Karpas-422 (cell line): ENCODE data around the gene CDCA3. TPM values are rescaled to one million over a fixed set of nuclear protein-coding genes. Genes with fewer than 3 reads are reported as not detected.

Experiments used
- DNase-seq: peaks from one replicate; pipeline ENCODE4 v3.0.0-alpha.2; 2015
- H2AFZ ChIP-seq: fragments of 200-600 bp; sonication (generic); 2 replicates; pipeline ENCODE4 v1.6.1; 2014; ENCODE audit warnings: antibody characterized with exemption, low read length, mixed read lengths
- H3K27ac ChIP-seq: fragments of 200-600 bp; sonication (generic); 2 replicates; pipeline ENCODE4 v1.5.1; 2014; ENCODE audit warnings: mild to moderate bottlenecking, low read length, moderate library complexity
- H3K27me3 ChIP-seq: fragments of 200-600 bp; sonication (generic); 2 replicates; pipeline ENCODE4 v1.6.1; 2014; ENCODE audit warnings: low read length, mixed read lengths
- H3K36me3 ChIP-seq: fragments of 200-600 bp; sonication (generic); 2 replicates; pipeline ENCODE4 v1.6.1; 2014; ENCODE audit warnings: low read length, mixed read lengths; ENCODE audit not compliant: insufficient read depth
- H3K4me1 ChIP-seq: fragments of 200-600 bp; sonication (generic); 2 replicates; pipeline ENCODE4 v1.6.1; 2014; ENCODE audit warnings: mild to moderate bottlenecking, low read length, mixed read lengths
- H3K4me2 ChIP-seq: fragments of 200-600 bp; sonication (generic); 2 replicates; pipeline ENCODE4 v1.6.1; 2014; ENCODE audit warnings: low read length, low read depth, mild to moderate bottlenecking; ENCODE audit not compliant: poor library complexity, severe bottlenecking
- H3K4me3 ChIP-seq: fragments of 200-600 bp; sonication (generic); 2 replicates; pipeline ENCODE4 v1.5.1; 2014; ENCODE audit warnings: mild to moderate bottlenecking, antibody characterized with exemption, low read length, mixed read lengths
- H3K79me2 ChIP-seq: fragments of 200-600 bp; sonication (generic); 2 replicates; pipeline ENCODE4 v1.6.1; 2014; ENCODE audit warnings: mild to moderate bottlenecking, low read length, mixed read lengths
- H3K9ac ChIP-seq: fragments of 200-600 bp; sonication (generic); 2 replicates; pipeline ENCODE4 v1.6.0; 2014; ENCODE audit warnings: low read length
- H3K9me2 ChIP-seq: fragments of 200-600 bp; sonication (generic), shearing (Covaris generic); replicated peaks from 2 replicates; pipeline ENCODE4 v1.6.0; 2014; ENCODE audit warnings: mild to moderate bottlenecking, low read length, moderate library complexity; ENCODE audit not compliant: insufficient read depth
- H3K9me3 ChIP-seq: fragments of 300-700, 200-600 bp; sonication (generic); 2 replicates; pipeline ENCODE4 v1.6.1; 2014; ENCODE audit warnings: low read length, mixed read lengths
- H4K20me1 ChIP-seq: fragments of 200-600 bp; sonication (generic); 2 replicates; pipeline ENCODE4 v1.6.1; 2014; ENCODE audit warnings: mild to moderate bottlenecking, antibody characterized with exemption, low read length, low read depth; ENCODE audit not compliant: insufficient read depth
- total RNA-seq: library from RNA; depleted of rRNA; stranded (reverse); fragments of >200 nt; shearing (Covaris generic); gene quantifications from 2 replicates; pipeline ENCODE4 v1.2.3, GENCODE V29; 2014; ENCODE audit warnings: low replicate concordance

CDCA3 gene
- total RNA-seq, 1 experiment from 2014 or later, result 70.0 TPM

- H3K27ac ChIP-seq, result peak overlapping the region; percentile 100
- H4K20me1 ChIP-seq, result no peaks in the 10 kb centered on the region
- H3K4me2 ChIP-seq, result peak overlapping the region; percentile 88
These were observed 12.2 kb downstream of the CDCA3 start for GRCh38 chr12:6838854-6839253.

DNA sequence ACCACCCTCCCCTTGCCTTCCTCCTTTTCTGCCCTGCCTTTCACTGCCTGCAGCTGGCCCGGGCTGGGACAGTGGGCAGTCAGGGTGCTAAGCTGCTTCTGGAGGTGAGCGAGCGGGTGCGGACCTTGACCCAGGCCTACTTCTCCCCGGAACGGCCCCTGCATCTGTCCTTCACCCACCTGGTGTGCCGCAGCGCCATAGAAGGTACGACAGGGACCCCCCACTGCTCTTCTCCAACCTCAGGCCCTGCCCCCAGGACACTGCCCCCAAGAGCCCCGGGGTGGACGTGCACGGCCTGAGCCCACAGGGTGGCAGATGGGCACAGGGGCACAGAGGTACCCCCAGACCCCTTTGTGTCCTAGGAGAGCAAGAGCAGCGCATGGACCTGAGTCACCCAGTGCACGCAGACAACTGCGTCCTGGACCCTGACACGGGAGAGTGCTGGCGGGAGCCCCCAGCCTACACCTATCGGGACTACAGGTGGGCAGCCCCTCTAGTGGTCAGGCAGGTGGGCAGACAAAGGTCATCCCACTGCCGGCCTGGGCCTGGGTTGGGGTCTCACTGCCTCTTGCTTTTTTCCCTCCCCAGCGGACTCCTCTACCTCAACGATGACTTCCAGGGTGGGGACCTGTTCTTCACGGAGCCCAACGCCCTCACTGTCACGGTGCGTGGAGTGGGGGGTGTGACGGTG is 13.6 kb downstream of the CDCA3 start:
- peak overlapping the region; percentile 100; the same call in 1 of the 2 replicates for H3K27ac ChIP-seq
- DNase-seq, result no peak
- no peaks in the 10 kb centered on the region for H3K9me2 ChIP-seq
- H3K79me2 ChIP-seq, result peaks cover 7% of the 10 kb centered on the region; the same call in 1 of the 2 replicates
- H3K9me3 ChIP-seq, result no peaks in the 10 kb centered on the region
- no peaks in the 10 kb centered on the region for H3K36me3 ChIP-seq
- H3K4me1 ChIP-seq, result peaks cover 58% of the 10 kb centered on the region
- H3K4me2 ChIP-seq, result peak overlapping the region; percentile 88
- H3K27me3 ChIP-seq, result no peaks in the 10 kb centered on the region
- H3K9ac ChIP-seq, result no peak overlapping the region
- no peak overlapping the region for H3K4me3 ChIP-seq
- H2AFZ ChIP-seq, result no peak overlapping the region
- H4K20me1 ChIP-seq, result no peaks in the 10 kb centered on the region

More at GRCh38 chr12:6838854-6839253, 12.2 kb downstream of the CDCA3 start:
- Histone ChIP-seq H2AFZ (no peak overlapping the region), H3K4me3 (peak overlapping the region; percentile 61; the same call in 1 of the 2 replicates), H3K36me3 (no peaks in the 10 kb centered on the region), H3K79me2 (peaks cover 7% of the 10 kb centered on the region; the same call in 1 of the 2 replicates), H3K4me1 (peaks cover 72% of the 10 kb centered on the region), H3K9me3 (no peaks in the 10 kb centered on the region), H3K9me2 (no peaks in the 10 kb centered on the region), H3K27me3 (no peaks in the 10 kb centered on the region), H3K9ac (peak overlapping the region; percentile 84)
- peak; percentile 46 for DNase-seq

DNA sequence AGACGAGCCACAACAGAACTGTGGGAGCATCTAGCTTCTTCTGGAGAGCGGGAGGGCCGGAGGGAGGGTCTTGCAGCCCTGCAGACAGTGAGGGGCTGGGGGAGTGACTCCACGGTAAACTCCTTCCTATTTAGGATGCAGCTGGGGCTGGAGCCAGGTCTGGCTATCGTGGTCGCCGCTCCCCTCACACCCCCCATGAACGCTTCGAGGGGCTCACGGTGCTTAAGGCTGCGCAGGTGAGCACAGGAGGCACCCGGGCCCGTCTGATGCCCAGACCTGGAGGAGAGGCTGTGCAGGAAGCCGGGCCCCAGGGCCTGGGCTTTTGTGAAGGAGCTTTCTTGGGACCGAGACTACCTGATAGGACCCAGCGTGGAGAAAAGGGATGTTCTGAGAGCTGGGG is 14.2 kb downstream of the CDCA3 start:
- no peak overlapping the region for H3K4me2 ChIP-seq
- H3K9me3 ChIP-seq, result no peaks in the 10 kb centered on the region
- no peak for DNase-seq
- no peaks in the 10 kb centered on the region for H4K20me1 ChIP-seq
- peaks cover 57% of the 10 kb centered on the region for H3K4me1 ChIP-seq
- no peak overlapping the region for H3K27ac ChIP-seq
- no peaks in the 10 kb centered on the region for H3K9me2 ChIP-seq
- H3K36me3 ChIP-seq, result no peaks in the 10 kb centered on the region
- no peak overlapping the region for H2AFZ ChIP-seq
- no peak overlapping the region for H3K9ac ChIP-seq
- no peak overlapping the region for H3K4me3 ChIP-seq
- peaks cover 7% of the 10 kb centered on the region; the same call in 1 of the 2 replicates for H3K79me2 ChIP-seq
- H3K27me3 ChIP-seq, result no peaks in the 10 kb centered on the region

DNA sequence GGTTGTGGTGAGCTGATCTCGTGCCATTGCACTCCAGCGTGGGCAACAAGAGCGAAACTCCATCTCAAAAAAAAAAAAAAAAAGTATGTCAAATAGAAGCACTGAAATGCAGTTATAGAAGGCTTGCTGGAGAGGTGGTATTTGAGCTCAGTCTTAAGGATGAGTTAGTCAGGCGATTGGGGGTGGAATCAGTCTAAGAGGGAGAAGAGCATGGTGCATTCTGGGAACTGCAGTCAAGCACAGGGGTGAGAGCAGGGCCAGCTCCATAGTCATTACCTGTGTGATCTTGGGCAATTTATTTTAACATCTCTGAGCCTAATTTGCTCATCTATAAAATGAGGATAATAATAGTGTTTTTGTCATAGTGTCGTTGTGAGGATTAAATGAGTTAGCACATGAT is 16.2 kb downstream of the CDCA3 start:
- DNase-seq, result no peak
- no peaks in the 10 kb centered on the region for H3K9me3 ChIP-seq
- H2AFZ ChIP-seq, result no peak overlapping the region
- no peaks in the 10 kb centered on the region for H3K9me2 ChIP-seq
- H3K9ac ChIP-seq, result no peak overlapping the region
- H3K27ac ChIP-seq, result no peak overlapping the region
- H3K79me2 ChIP-seq, result no peaks in the 10 kb centered on the region
- no peak overlapping the region for H3K4me2 ChIP-seq
- no peak overlapping the region for H3K4me3 ChIP-seq
- no peaks in the 10 kb centered on the region for H3K27me3 ChIP-seq
- peaks cover 49% of the 10 kb centered on the region for H3K4me1 ChIP-seq
- no peaks in the 10 kb centered on the region for H3K36me3 ChIP-seq
- H4K20me1 ChIP-seq, result no peaks in the 10 kb centered on the region

DNA sequence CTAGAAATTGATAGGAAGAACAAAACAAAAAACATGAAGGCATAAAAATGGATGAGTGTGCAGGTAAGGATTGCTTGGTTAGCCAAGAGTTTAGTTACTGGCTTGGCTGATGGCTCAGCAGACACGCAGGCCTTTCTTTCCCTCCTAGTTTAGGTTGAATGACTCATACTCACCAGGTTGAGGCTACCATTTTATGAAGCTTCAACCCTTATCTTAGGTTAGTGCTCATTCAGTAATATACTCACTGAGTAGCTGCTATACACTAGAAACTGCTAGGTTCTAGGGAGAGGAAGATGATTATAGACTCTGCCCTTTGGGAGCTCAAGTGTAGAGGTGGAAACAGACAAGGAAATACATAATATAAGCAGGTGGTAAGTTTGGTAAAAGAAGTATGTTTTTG is 16.8 kb downstream of the CDCA3 start:
- H4K20me1 ChIP-seq, result no peaks in the 10 kb centered on the region
- H3K27me3 ChIP-seq, result no peaks in the 10 kb centered on the region
- H2AFZ ChIP-seq, result no peak overlapping the region
- H3K9ac ChIP-seq, result no peak overlapping the region
- DNase-seq, result no peak
- no peak overlapping the region for H3K4me3 ChIP-seq
- no peaks in the 10 kb centered on the region for H3K79me2 ChIP-seq
- H3K9me3 ChIP-seq, result no peaks in the 10 kb centered on the region
- H3K4me2 ChIP-seq, result no peak overlapping the region
- H3K27ac ChIP-seq, result no peak overlapping the region
- H3K9me2 ChIP-seq, result no peaks in the 10 kb centered on the region
- no peaks in the 10 kb centered on the region for H3K36me3 ChIP-seq
- H3K4me1 ChIP-seq, result peaks cover 50% of the 10 kb centered on the region

DNA sequence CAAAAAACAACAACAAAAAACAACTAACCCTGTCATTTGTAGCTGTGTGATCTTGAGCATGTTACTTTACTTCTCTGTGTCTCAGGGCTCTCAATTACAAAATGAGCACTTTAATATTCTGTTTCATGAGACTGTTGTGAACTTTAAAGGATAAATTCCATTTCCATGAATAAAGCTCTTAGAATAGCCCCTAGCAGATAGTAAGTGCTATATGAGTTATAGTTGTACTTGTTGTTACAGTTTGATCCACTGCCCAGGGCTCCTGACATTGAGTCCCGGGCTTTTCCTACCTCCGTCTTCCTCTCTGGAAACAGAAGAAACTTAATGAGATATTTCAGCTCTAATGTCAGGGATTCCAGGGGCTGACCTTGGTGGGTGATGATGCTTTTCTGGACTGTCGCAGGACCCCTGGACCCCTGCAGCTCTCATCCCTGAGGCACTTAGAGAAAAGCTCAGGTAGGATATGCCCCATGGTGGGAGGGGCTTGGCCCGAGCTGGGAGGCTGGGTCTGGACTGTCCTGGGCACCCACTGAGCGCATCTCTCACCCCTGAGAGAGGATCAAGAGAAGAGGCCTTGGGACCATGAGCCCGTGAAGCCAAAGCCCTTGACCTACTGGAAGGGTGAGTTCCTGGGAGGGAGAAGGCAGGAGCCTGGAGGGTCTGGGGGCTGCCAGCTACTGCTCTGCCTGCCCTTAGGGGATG is 17.7 kb downstream of the CDCA3 start:
- Histone ChIP-seq H3K27ac (no peak overlapping the region), H3K27me3 (no peaks in the 10 kb centered on the region), H3K9ac (no peak overlapping the region), H3K9me3 (no peaks in the 10 kb centered on the region), H3K4me2 (no peak overlapping the region), H4K20me1 (no peaks in the 10 kb centered on the region), H3K79me2 (no peaks in the 10 kb centered on the region), H3K9me2 (no peaks in the 10 kb centered on the region), H3K36me3 (no peaks in the 10 kb centered on the region), H2AFZ (no peak overlapping the region), H3K4me1 (peaks cover 48% of the 10 kb centered on the region), H3K4me3 (no peak overlapping the region)
- DNase-seq, result no peak

GRCh38 chr12:6832125-6832524 is 19.0 kb downstream of the CDCA3 start:
- H3K4me3 ChIP-seq, result no peak overlapping the region

DNA sequence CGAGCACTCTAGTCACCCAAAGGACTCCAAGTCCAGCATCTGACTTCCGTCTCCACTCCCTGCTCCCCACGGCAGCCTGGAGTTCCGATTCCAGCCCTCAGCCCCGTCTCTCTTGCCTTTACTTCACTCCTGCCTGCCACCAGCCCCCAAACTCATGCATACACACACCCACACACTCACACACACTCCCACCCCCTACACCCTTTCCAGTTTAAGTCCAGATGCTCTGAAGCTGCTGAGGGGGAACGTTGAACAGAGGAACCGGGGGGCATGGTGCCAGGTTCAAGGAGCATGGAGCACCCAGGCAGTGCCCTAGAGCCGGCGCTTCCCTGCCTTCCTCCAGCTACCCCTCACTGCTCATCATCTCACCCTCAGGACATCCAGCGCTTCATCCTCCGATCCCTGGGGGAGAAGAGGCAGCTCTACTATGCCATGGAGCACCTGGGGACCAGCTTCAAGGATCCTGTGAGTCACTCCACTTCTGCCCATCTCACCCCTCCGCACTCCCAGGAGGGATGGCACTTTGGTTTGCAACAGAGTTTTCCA is 19.6 kb downstream of the CDCA3 start:
- Histone ChIP-seq H2AFZ (no peak overlapping the region), H3K4me3 (no peak overlapping the region), H3K79me2 (no peaks in the 10 kb centered on the region), H4K20me1 (no peaks in the 10 kb centered on the region), H3K9me2 (no peaks in the 10 kb centered on the region), H3K27ac (no peak overlapping the region), H3K4me2 (peak overlapping the region; percentile 42), H3K36me3 (no peaks in the 10 kb centered on the region), H3K27me3 (no peaks in the 10 kb centered on the region), H3K9me3 (no peaks in the 10 kb centered on the region), H3K4me1 (peaks cover 50% of the 10 kb centered on the region), H3K9ac (0 out of 2 replicates have a peak overlapping the region, but pooled peaks have one; percentile 15)
- no peak for DNase-seq

More at GRCh38 chr12:6832125-6832524, 19.0 kb downstream of the CDCA3 start:
- Histone ChIP-seq H3K4me2 (peak overlapping the region; percentile 42), H3K27ac (no peak overlapping the region), H3K9me2 (no peaks in the 10 kb centered on the region), H3K9me3 (no peaks in the 10 kb centered on the region), H3K27me3 (no peaks in the 10 kb centered on the region), H3K36me3 (no peaks in the 10 kb centered on the region), H2AFZ (no peak overlapping the region), H3K79me2 (no peaks in the 10 kb centered on the region), H4K20me1 (no peaks in the 10 kb centered on the region), H3K4me1 (peaks cover 47% of the 10 kb centered on the region), H3K9ac (0 out of 2 replicates have a peak overlapping the region, but pooled peaks have one; percentile 17)
- no peak for DNase-seq
